HEK293 (cell line): ENCODE results near the gene POLL.

Experiments used
- GLI4 ChIP-seq: fragments of 450-650 bp; formaldehyde crosslinking; IDR thresholded peaks from 2 replicates; pipeline ENCODE4 v1.5.1; 2016; ENCODE audit warnings: missing biosample characterization, missing genetic modification characterization
- ZBTB1 ChIP-seq: fragments of 450-650 bp; formaldehyde crosslinking; IDR thresholded peaks from 2 replicates; pipeline ENCODE4 v1.5.1; 2016; ENCODE audit warnings: missing biosample characterization, missing genetic modification characterization
- ZBTB48 ChIP-seq: fragments of 450-650 bp; formaldehyde crosslinking; IDR thresholded peaks from 2 replicates; pipeline ENCODE4 v1.5.1; 2016; ENCODE audit warnings: missing biosample characterization, missing genetic modification characterization
- ZNF146 ChIP-seq: fragments of 450-650 bp; formaldehyde crosslinking; IDR thresholded peaks from 2 replicates; pipeline ENCODE4 v1.5.1; 2016; ENCODE audit warnings: missing biosample characterization, missing genetic modification characterization
- ZNF24 ChIP-seq: fragments of 450-650 bp; formaldehyde crosslinking; IDR thresholded peaks from 2 replicates; pipeline ENCODE4 v1.5.1; 2016; ENCODE audit warnings: missing biosample characterization, missing genetic modification characterization
- ZNF768 ChIP-seq: fragments of 450-650 bp; formaldehyde crosslinking; IDR thresholded peaks from 2 replicates; pipeline ENCODE4 v1.5.1; 2018; ENCODE audit warnings: missing biosample characterization, mild to moderate bottlenecking, missing genetic modification characterization
- ZNF785 ChIP-seq: fragments of 450-650 bp; formaldehyde crosslinking; IDR thresholded peaks from 2 replicates; pipeline ENCODE4 v1.5.1; 2016; ENCODE audit warnings: missing biosample characterization, missing genetic modification characterization
- TF ChIP-seq, protein P1 (sequence below): fragments of 450-650 bp; formaldehyde crosslinking; IDR thresholded peaks from 2 replicates; pipeline ENCODE4 v1.5.1; 2016; ENCODE audit warnings: missing biosample characterization, missing genetic modification characterization, low read depth
- TF ChIP-seq, protein P2 (sequence below): fragments of 450-650 bp; formaldehyde crosslinking; IDR thresholded peaks from 2 replicates; pipeline ENCODE4 v1.5.1; 2016; ENCODE audit warnings: missing biosample characterization, missing genetic modification characterization
- TF ChIP-seq, protein P3 (sequence below): fragments of 450-650 bp; formaldehyde crosslinking; IDR thresholded peaks from 2 replicates; pipeline ENCODE4 v1.5.1; 2016; ENCODE audit warnings: missing biosample characterization, missing genetic modification characterization

DNA sequence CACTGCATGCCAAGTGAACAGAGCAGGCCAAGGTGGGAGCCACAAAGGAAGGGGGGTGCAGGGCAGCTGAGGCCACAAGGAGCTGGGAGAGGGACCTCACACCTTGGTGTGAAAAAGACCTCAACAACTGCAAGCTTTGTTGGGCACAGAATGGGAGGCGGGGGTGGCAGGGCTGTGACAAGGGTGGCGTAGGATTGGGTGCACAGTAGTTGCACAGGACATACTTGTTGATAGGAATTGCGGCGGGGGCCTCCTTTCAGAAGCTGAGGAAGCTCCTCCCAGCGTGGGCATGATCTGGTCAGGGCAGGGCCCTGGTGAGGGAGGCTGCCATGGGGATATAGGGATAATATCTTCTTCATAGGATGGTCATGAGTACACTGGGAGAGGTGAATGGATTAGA is 25.8 kb downstream of the POLL start:
- TF ChIP-seq, protein P1, sequence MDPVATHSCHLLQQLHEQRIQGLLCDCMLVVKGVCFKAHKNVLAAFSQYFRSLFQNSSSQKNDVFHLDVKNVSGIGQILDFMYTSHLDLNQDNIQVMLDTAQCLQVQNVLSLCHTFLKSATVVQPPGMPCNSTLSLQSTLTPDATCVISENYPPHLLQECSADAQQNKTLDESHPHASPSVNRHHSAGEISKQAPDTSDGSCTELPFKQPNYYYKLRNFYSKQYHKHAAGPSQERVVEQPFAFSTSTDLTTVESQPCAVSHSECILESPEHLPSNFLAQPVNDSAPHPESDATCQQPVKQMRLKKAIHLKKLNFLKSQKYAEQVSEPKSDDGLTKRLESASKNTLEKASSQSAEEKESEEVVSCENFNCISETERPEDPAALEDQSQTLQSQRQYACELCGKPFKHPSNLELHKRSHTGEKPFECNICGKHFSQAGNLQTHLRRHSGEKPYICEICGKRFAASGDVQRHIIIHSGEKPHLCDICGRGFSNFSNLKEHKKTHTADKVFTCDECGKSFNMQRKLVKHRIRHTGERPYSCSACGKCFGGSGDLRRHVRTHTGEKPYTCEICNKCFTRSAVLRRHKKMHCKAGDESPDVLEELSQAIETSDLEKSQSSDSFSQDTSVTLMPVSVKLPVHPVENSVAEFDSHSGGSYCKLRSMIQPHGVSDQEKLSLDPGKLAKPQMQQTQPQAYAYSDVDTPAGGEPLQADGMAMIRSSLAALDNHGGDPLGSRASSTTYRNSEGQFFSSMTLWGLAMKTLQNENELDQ (tag by site-specific recombination) = no peak
- no peak for TF ChIP-seq ZNF785 (tag by site-specific recombination)
- no peak for TF ChIP-seq ZNF768 (tag by site-specific recombination)
- TF ChIP-seq ZNF24 = no peak
- TF ChIP-seq, protein P2, sequence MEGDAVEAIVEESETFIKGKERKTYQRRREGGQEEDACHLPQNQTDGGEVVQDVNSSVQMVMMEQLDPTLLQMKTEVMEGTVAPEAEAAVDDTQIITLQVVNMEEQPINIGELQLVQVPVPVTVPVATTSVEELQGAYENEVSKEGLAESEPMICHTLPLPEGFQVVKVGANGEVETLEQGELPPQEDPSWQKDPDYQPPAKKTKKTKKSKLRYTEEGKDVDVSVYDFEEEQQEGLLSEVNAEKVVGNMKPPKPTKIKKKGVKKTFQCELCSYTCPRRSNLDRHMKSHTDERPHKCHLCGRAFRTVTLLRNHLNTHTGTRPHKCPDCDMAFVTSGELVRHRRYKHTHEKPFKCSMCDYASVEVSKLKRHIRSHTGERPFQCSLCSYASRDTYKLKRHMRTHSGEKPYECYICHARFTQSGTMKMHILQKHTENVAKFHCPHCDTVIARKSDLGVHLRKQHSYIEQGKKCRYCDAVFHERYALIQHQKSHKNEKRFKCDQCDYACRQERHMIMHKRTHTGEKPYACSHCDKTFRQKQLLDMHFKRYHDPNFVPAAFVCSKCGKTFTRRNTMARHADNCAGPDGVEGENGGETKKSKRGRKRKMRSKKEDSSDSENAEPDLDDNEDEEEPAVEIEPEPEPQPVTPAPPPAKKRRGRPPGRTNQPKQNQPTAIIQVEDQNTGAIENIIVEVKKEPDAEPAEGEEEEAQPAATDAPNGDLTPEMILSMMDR (tag by site-specific recombination) = no peak
- TF ChIP-seq GLI4 (tag by site-specific recombination) = no peak
- TF ChIP-seq ZBTB1 = no peak
- TF ChIP-seq ZBTB48 (tag by site-specific recombination) = no peak
- TF ChIP-seq, protein P3, sequence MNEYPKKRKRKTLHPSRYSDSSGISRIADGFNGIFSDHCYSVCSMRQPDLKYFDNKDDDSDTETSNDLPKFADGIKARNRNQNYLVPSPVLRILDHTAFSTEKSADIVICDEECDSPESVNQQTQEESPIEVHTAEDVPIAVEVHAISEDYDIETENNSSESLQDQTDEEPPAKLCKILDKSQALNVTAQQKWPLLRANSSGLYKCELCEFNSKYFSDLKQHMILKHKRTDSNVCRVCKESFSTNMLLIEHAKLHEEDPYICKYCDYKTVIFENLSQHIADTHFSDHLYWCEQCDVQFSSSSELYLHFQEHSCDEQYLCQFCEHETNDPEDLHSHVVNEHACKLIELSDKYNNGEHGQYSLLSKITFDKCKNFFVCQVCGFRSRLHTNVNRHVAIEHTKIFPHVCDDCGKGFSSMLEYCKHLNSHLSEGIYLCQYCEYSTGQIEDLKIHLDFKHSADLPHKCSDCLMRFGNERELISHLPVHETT (tag by site-specific recombination) = no peak
- TF ChIP-seq ZNF146 (tag by site-specific recombination) = no peak
